Liver (tissue), 9 donors: ENCODE measurements around the gene GALNT16. TPM values are rescaled to one million over a fixed set of nuclear protein-coding genes. Genes with fewer than 3 reads are reported as not detected.

ENCODE experiments used
- DNase-seq: peaks from one replicate; pipeline ENCODE4 v3.0.0-alpha.2; 2017; ENCODE audit warnings: low spot score
- H3K27ac ChIP-seq, 2 donors: one replicate each; pipeline ENCODE4 v1.7.0; 2013; ENCODE audit warnings: inconsistent platforms in 2 of 2, low read length in 2 of 2, control low read depth in 1 of 2, low read depth in 1 of 2, mild to moderate bottlenecking in 1 of 2
- H3K27me3 ChIP-seq, 4 donors: one replicate each; pipeline versions ENCODE4 v1.6.1 to v1.7.0; 2013; ENCODE audit warnings: low read length in 3 of 4, inconsistent platforms in 1 of 4, mild to moderate bottlenecking in 1 of 4, moderate library complexity in 1 of 4; ENCODE audit not compliant: control insufficient read depth in 4 of 4, insufficient read depth in 4 of 4
- H3K36me3 ChIP-seq, 4 donors: one replicate each; pipeline versions ENCODE4 v1.6.1 to v1.7.0; 2013; ENCODE audit warnings: low read length in 3 of 4, mild to moderate bottlenecking in 3 of 4, low read depth in 1 of 4, moderate library complexity in 1 of 4; ENCODE audit not compliant: control insufficient read depth in 4 of 4, insufficient read depth in 3 of 4
- H3K4me1 ChIP-seq, 4 donors: one replicate each; pipeline versions ENCODE4 v1.6.1 to v1.7.0; 2013; ENCODE audit warnings: low read length in 3 of 4, mild to moderate bottlenecking in 3 of 4, moderate library complexity in 1 of 4; ENCODE audit not compliant: control insufficient read depth in 4 of 4, insufficient read depth in 4 of 4
- H3K4me3 ChIP-seq, 3 donors: one replicate each; pipeline versions ENCODE4 v1.6.1 to v1.7.0; 2013; ENCODE audit warnings: low read length in 3 of 3, control low read depth in 1 of 3, low read depth in 1 of 3, mild to moderate bottlenecking in 1 of 3
- H3K9ac ChIP-seq, 2 donors: one replicate each; pipeline ENCODE4 v1.7.0; 2013; ENCODE audit warnings: low read length in 2 of 2, mild to moderate bottlenecking in 2 of 2, moderate library complexity in 2 of 2, control low read depth in 1 of 2, low read depth in 1 of 2
- H3K9me3 ChIP-seq, 4 donors: one replicate each; pipeline versions ENCODE4 v1.6.1 to v1.7.0; 2013; ENCODE audit warnings: low read length in 3 of 4; ENCODE audit not compliant: control insufficient read depth in 4 of 4
- ATF3 ChIP-seq: IDR thresholded peaks from 2 replicates; pipeline ENCODE4 v1.6.1; 2016; ENCODE audit warnings: antibody characterized with exemption
- CTCF ChIP-seq: fragments of 150-350 bp; IDR thresholded peaks from 2 replicates; pipeline ENCODE4 v1.5.1; 2017; ENCODE audit warnings: improper control_type of control experiment, low read depth, low read length; ENCODE audit not compliant: missing input control
- EGR1 ChIP-seq, 2 donors: IDR thresholded peaks; 2 replicates each; pipeline ENCODE4 v1.6.1; 2016 to 2018; ENCODE audit warnings: antibody characterized with exemption in 2 of 2, low read depth in 2 of 2
- FOXA1 ChIP-seq: IDR thresholded peaks from 2 replicates; pipeline ENCODE4 v1.6.1; 2016; ENCODE audit warnings: antibody characterized with exemption
- FOXA2 ChIP-seq: IDR thresholded peaks from 2 replicates; pipeline ENCODE4 v1.6.1; 2016; ENCODE audit warnings: antibody characterized with exemption
- GABPA ChIP-seq, 2 donors: IDR thresholded peaks in 1 of 2; conservative IDR thresholded peaks in 1 of 2; 2 replicates each; pipeline ENCODE4 v1.6.1; 2016; ENCODE audit warnings: antibody characterized with exemption in 2 of 2, mild to moderate bottlenecking in 1 of 2, moderate library complexity in 1 of 2
- HNF4A ChIP-seq, 2 donors: conservative IDR thresholded peaks; 2 replicates each; pipeline ENCODE4 v1.6.1; 2016; ENCODE audit warnings: antibody characterized with exemption in 2 of 2, mild to moderate bottlenecking in 2 of 2
- HNF4G ChIP-seq: IDR thresholded peaks from 2 replicates; pipeline ENCODE4 v1.6.1; 2016; ENCODE audit warnings: antibody characterized with exemption
- JUND ChIP-seq, 2 donors: IDR thresholded peaks; 2 replicates each; pipeline ENCODE4 v1.6.1; 2016; ENCODE audit warnings: antibody characterized with exemption in 2 of 2
- MAX ChIP-seq: IDR thresholded peaks from 2 replicates; pipeline ENCODE4 v1.6.1; 2016; ENCODE audit warnings: antibody characterized with exemption
- NR2F2 ChIP-seq: IDR thresholded peaks from 2 replicates; pipeline ENCODE4 v1.6.1; 2016; ENCODE audit warnings: antibody characterized with exemption
- RAD21 ChIP-seq, 2 donors: IDR thresholded peaks; 2 replicates each; pipeline ENCODE4 v1.6.1; 2016; ENCODE audit warnings: antibody characterized with exemption in 2 of 2, mild to moderate bottlenecking in 2 of 2
- REST ChIP-seq: IDR thresholded peaks from 2 replicates; pipeline ENCODE4 v1.6.1; 2016; ENCODE audit warnings: antibody characterized with exemption, mild to moderate bottlenecking
- RXRA ChIP-seq, 2 donors: IDR thresholded peaks; 2 replicates each; pipeline ENCODE4 v1.6.1; 2017 to 2018; ENCODE audit warnings: antibody characterized with exemption in 2 of 2, mild to moderate bottlenecking in 1 of 2
- SP1 ChIP-seq: IDR thresholded peaks from 2 replicates; pipeline ENCODE4 v1.6.1; 2018; ENCODE audit warnings: antibody characterized with exemption, mild to moderate bottlenecking
- TAF1 ChIP-seq: conservative IDR thresholded peaks from 2 replicates; pipeline ENCODE4 v1.6.1; 2016; ENCODE audit warnings: antibody characterized with exemption, mild to moderate bottlenecking
- YY1 ChIP-seq: IDR thresholded peaks from 2 replicates; pipeline ENCODE4 v1.6.1; 2016; ENCODE audit warnings: antibody characterized with exemption, mild to moderate bottlenecking
- WGBS: extraction: QIAGEN DNeasy Blood & Tissue Kit; methylation state at CpG from one replicate; pipeline ENCODE4 v1.1.7; 2013; 5-methylcytosine and 5-hydroxymethylcytosine counted together
- polyA plus RNA-seq, 2 donors: library from polyadenylated mRNA; stranded (reverse) in 1 of 2; unstranded in 1 of 2; fragments of 200-250 nt in 1 of 2; fragments of >200 nt in 1 of 2; fragmentation: Nextera tagmentation in 1 of 2; extraction: Ambion mirVana in 1 of 2; gene quantifications; one replicate each; pipeline versions ENCODE4 v1.2.1 to v1.2.3, GENCODE V29; 2013 to 2015
- total RNA-seq, 2 donors: library from RNA; depleted of rRNA; stranded (reverse); fragments of >200 nt; gene quantifications; one replicate each; pipeline ENCODE4 v1.2.3, GENCODE V29; 2014
- TF ChIP-seq, protein P1 (sequence below): IDR thresholded peaks from 2 replicates; pipeline ENCODE4 v1.6.1; 2016; ENCODE audit warnings: antibody characterized with exemption
- donor health status: healthy.
- donor health status: healthy.
- donor health status: healthy.
- donor health status: healthy.
- donor health status: healthy.

The GALNT16 gene
- total and polyA plus RNA-seq, 4 donors, result 0.25 to 1.2 (median 0.71) TPM

GRCh38 chr14:69398053-69398817 is 138.3 kb downstream of the GALNT16 start, which contains the start of the genes ERH and SLC39A9 (continued):
- TF ChIP-seq REST, result peak; percentile 75
- TF ChIP-seq FOXA2, result no peak
- TF ChIP-seq GABPA (IDR thresholded peaks at IDR 0.05 in 1 of 2, conservative IDR thresholded peaks at IDR 0.05 in 1 of 2), result peak; percentile 99
- TF ChIP-seq NR2F2, result peak; percentile 71
- no peak for TF ChIP-seq FOXA1

DNA sequence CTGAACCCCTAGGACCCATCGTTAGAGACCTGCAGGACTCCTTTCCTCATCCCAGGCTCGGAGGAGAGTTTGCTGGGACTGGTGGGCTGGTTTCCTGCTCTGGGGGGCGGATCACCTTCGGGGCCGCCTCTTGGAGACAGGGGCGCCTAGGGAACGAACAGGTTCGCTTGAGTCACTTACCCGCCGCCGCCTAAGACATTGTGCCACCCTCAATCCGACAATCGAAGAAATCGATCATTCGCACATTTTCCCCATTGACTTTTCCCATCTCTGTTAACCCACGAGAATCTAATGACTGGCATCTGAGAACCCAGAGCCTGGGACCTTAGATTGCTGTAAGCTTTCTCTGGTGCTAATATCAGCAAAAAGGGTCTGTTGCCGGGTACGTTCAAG is 138.9 kb downstream of the GALNT16 start:
- no peaks in the 10 kb centered on the region for H3K9me3 ChIP-seq
- peaks cover 5 to 37% (median 33%) of the 10 kb centered on the region in 4 donors for H3K4me1 ChIP-seq
- peak overlapping the region; percentile 89 to 100 (median 93) for H3K4me3 ChIP-seq
- H3K27ac ChIP-seq, result peak overlapping the region; percentile 86 to 95
- peak; percentile 58 for TF ChIP-seq YY1
- no peak for TF ChIP-seq MAX
- H3K36me3 ChIP-seq, result peaks cover 2 to 23% (median 15%) of the 10 kb centered on the region in 4 donors
- under 1% methylated on average over 18 of the region's 18 CpGs for WGBS
- no peaks in the 10 kb centered on the region for H3K27me3 ChIP-seq
- no peak for DNase-seq
- peak overlapping the region; percentile 62 to 96 for H3K9ac ChIP-seq

DNA sequence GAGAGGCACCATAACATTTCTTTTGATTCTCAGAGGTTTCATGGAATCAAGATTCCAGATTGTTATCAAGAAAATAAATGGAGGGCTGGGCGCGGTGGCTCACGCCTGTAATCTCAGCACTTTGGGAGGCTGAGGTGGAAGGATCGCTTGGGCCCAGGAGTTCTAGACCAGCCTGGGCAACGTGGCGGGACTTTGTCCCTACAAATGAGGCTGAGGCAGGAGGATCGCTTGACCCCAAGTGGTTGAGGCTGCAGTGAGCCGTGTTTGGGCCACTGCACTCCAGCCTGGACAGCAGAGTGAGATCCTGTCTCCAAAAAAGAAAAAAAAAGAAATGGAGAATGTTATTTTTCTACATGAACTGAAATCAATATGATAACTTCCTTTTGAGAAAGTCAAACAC is 139.8 kb downstream of the GALNT16 start:
- peak overlapping the region; percentile 89 to 100 (median 93) for H3K4me3 ChIP-seq
- peaks cover 0 to 14% (median 8%) of the 10 kb centered on the region in 4 donors for H3K36me3 ChIP-seq
- TF ChIP-seq RAD21 (IDR thresholded peaks at IDR 0.05), result no peak
- TF ChIP-seq REST, result no peak
- TF ChIP-seq FOXA1, result no peak
- no peak for TF ChIP-seq EGR1 (IDR thresholded peaks at IDR 0.05; ENCODE audit: low read depth in 2 of 2)
- no peak for TF ChIP-seq RXRA (IDR thresholded peaks at IDR 0.05)
- TF ChIP-seq HNF4G, result no peak
- TF ChIP-seq SP1, result no peak
- no peak for TF ChIP-seq YY1
- no peak for TF ChIP-seq ATF3
- TF ChIP-seq CTCF, result no peak
- TF ChIP-seq, protein P1, sequence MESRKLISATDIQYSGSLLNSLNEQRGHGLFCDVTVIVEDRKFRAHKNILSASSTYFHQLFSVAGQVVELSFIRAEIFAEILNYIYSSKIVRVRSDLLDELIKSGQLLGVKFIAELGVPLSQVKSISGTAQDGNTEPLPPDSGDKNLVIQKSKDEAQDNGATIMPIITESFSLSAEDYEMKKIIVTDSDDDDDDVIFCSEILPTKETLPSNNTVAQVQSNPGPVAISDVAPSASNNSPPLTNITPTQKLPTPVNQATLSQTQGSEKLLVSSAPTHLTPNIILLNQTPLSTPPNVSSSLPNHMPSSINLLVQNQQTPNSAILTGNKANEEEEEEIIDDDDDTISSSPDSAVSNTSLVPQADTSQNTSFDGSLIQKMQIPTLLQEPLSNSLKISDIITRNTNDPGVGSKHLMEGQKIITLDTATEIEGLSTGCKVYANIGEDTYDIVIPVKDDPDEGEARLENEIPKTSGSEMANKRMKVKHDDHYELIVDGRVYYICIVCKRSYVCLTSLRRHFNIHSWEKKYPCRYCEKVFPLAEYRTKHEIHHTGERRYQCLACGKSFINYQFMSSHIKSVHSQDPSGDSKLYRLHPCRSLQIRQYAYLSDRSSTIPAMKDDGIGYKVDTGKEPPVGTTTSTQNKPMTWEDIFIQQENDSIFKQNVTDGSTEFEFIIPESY, result no peak
- no peak for TF ChIP-seq TAF1
- no peak for TF ChIP-seq GABPA (IDR thresholded peaks at IDR 0.05 in 1 of 2, conservative IDR thresholded peaks at IDR 0.05 in 1 of 2)
- TF ChIP-seq NR2F2, result no peak
- no peak for TF ChIP-seq HNF4A (conservative IDR thresholded peaks at IDR 0.05)
- TF ChIP-seq FOXA2, result no peak
- no peak for TF ChIP-seq JUND (IDR thresholded peaks at IDR 0.05)
- H3K9me3 ChIP-seq, result no peaks in the 10 kb centered on the region
- no peak overlapping the region for H3K27ac ChIP-seq
- peak overlapping the region in 1 of 2 donors; percentile 96 for H3K9ac ChIP-seq
- 95% methylated on average over 8 of the region's 8 CpGs for WGBS
- H3K4me1 ChIP-seq, result peaks cover 5 to 37% (median 33%) of the 10 kb centered on the region in 4 donors
- no peaks in the 10 kb centered on the region for H3K27me3 ChIP-seq
- no peak for DNase-seq
